HepG2 (cell line): Measurements from ENCODE around the gene OARD1. TPM values are rescaled to one million over a fixed set of nuclear protein-coding genes. Genes with fewer than 3 reads are reported as not detected.

Source experiments
- ADNP ChIP-seq: sonication (generic); formaldehyde crosslinking; IDR thresholded peaks from 2 replicates; pipeline ENCODE4 v1.4.0; 2020; ENCODE audit warnings: missing genetic modification reagents
- AKAP8 ChIP-seq: sonication (generic); formaldehyde crosslinking; IDR thresholded peaks from 2 replicates; pipeline ENCODE4 v1.5.1; 2020; ENCODE audit warnings: mild to moderate bottlenecking, missing genetic modification reagents
- ARHGAP35 ChIP-seq: sonication (generic); formaldehyde crosslinking; IDR thresholded peaks from 2 replicates; pipeline ENCODE4 v1.9.0; 2022; ENCODE audit warnings: mild to moderate bottlenecking, inconsistent platforms, moderate library complexity, missing genetic modification reagents, borderline replicate concordance
- FOXA3 ChIP-seq: IDR thresholded peaks from 2 replicates; pipeline ENCODE4 v1.6.1; 2016; ENCODE audit warnings: missing genetic modification reagents, missing compliant biosample characterization
- GFI1 ChIP-seq: sonication (generic); formaldehyde crosslinking; IDR thresholded peaks from 2 replicates; pipeline ENCODE4 v1.5.0; 2020; ENCODE audit warnings: missing genetic modification reagents, mild to moderate bottlenecking, borderline replicate concordance
- HDAC2 ChIP-seq: sonication (generic); formaldehyde crosslinking; IDR thresholded peaks from 2 replicates; pipeline ENCODE4 v1.4.0; 2020; ENCODE audit warnings: missing genetic modification reagents
- HNRNPLL ChIP-seq: fragments of 200-400 bp; formaldehyde crosslinking; IDR thresholded peaks from 2 replicates; pipeline ENCODE4 v1.6.1; 2017; ENCODE audit warnings: mild to moderate bottlenecking, low read depth, low read length; ENCODE audit not compliant: poor library complexity, severe bottlenecking
- KMT2A ChIP-seq: sonication (generic); formaldehyde crosslinking; IDR thresholded peaks from 2 replicates; pipeline ENCODE4 v1.4.0; 2020; ENCODE audit warnings: missing genetic modification reagents
- SMAD9 ChIP-seq: sonication (generic); formaldehyde crosslinking; IDR thresholded peaks from 2 replicates; pipeline ENCODE4 v1.5.1; 2020; ENCODE audit warnings: mild to moderate bottlenecking, missing genetic modification reagents
- SP140L ChIP-seq: sonication (generic); formaldehyde crosslinking; IDR thresholded peaks from 2 replicates; pipeline ENCODE4 v1.4.0; 2020; ENCODE audit warnings: missing genetic modification reagents, borderline replicate concordance
- ZFP1 ChIP-seq: IDR thresholded peaks from 2 replicates; pipeline ENCODE4 v1.6.1; 2016
- ZNF234 ChIP-seq: sonication (generic); formaldehyde crosslinking; conservative IDR thresholded peaks from 2 replicates; pipeline ENCODE4 v1.5.1; 2020; ENCODE audit warnings: mild to moderate bottlenecking, missing genetic modification reagents
- ZNF235 ChIP-seq: sonication (generic); formaldehyde crosslinking; IDR thresholded peaks from 2 replicates; pipeline ENCODE4 v1.8.1; 2023; ENCODE audit warnings: mild to moderate bottlenecking, missing genetic modification reagents, borderline replicate concordance
- ZNF598 ChIP-seq: sonication (generic); formaldehyde crosslinking; IDR thresholded peaks from 2 replicates; pipeline ENCODE4 v1.5.1; 2020; ENCODE audit warnings: mild to moderate bottlenecking, missing genetic modification reagents, borderline replicate concordance
- ZZZ3 ChIP-seq: sonication (generic); formaldehyde crosslinking; IDR thresholded peaks from 2 replicates; pipeline ENCODE4 v1.4.0; 2020; ENCODE audit warnings: missing genetic modification reagents, mild to moderate bottlenecking, borderline replicate concordance
- polyA plus RNA-seq, 8 experiments: library from polyadenylated mRNA; depleted of rRNA in 3 of 8; stranded (reverse) in 7 of 8; unstranded in 1 of 8; fragments of >200 nt; fragmentation: Illumina TruSeq in 4 of 8; extraction: Trizol in 4 of 8; gene quantifications; 2 replicates each; pipeline versions ENCODE4 v1.2.1 to v1.2.3, GENCODE V29; 2011 to 2016; ENCODE audit warnings: low read depth in 4 of 8, missing spikeins in 1 of 8, mixed read lengths in 1 of 8; ENCODE audit not compliant: insufficient read depth in 1 of 8
- total RNA-seq, 5 experiments: library from RNA; depleted of rRNA; stranded (reverse); fragments of >200 nt; fragmentation: Illumina TruSeq; extraction: Trizol; gene quantifications; 2 replicates each; pipeline ENCODE4 v1.2.3, GENCODE V29; 2016; ENCODE audit warnings: low read depth in 1 of 5
- TF ChIP-seq, protein P1 (sequence below): sonication (generic); formaldehyde crosslinking; IDR thresholded peaks from 2 replicates; pipeline ENCODE4 v1.5.0; 2020; ENCODE audit warnings: mild to moderate bottlenecking, missing genetic modification reagents, borderline replicate concordance
- TF ChIP-seq, protein P2 (sequence below): sonication (generic); formaldehyde crosslinking; IDR thresholded peaks from 2 replicates; pipeline ENCODE4 v1.5.1; 2020; ENCODE audit warnings: mild to moderate bottlenecking, moderate library complexity, missing genetic modification reagents
- TF ChIP-seq, protein P3 (sequence below): IDR thresholded peaks from 2 replicates; pipeline ENCODE4 v1.6.1; 2016; ENCODE audit warnings: missing compliant biosample characterization, missing genetic modification reagents, borderline replicate concordance
- TF ChIP-seq, protein P4 (sequence below), 2 experiments: sonication (generic) in 1 of 2; formaldehyde crosslinking in 1 of 2; IDR thresholded peaks; 2 replicates each; pipeline versions ENCODE4 v1.4.0 to v1.6.1; 2016 to 2020; ENCODE audit warnings: borderline replicate concordance in 1 of 2, low read depth in 1 of 2, mild to moderate bottlenecking in 1 of 2, missing genetic modification reagents in 1 of 2

OARD1 gene
- total and polyA plus RNA-seq, 2 of the 13 experiments (the other 11 are each of a cell fraction or from before 2014, with no cell fraction given), result 18.4 to 49.0 TPM

DNA sequence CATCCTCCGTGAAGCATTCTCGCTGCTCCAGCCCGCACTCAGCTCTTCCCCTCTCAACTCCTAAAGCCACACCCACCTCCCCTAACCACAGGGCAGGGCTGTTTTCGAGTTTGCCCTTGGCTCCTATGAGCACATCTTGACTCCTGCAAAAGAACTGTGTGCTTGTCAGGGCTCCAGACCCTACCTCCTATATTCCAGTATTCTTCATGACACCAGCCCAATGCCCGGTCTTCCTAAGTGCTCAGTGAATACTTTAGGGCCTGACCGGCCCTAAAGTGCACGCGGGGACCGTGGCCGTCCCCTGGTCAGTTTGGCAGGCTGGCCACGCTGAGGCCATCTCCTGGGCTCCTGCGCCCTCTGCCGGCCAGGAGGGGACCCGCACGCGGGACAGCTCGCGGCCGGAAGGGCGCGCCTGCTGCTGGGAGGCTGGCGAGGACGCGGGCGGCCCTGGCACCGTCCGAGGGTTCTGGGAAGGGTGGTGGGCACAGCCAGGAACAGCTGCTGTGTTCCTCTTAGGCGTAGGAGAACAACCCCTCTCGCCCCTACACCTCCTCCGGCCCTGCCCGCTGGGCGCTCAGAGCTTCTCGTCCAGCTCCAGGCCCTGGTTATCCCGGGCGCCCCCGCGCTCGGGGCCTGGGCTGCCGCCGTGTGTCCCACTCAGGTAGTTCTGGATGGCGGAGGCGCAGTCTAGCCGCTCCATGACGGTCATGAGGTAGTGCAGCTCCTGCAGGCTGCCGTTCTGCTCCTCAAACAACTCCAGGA is 44.2 kb downstream of the OARD1 start (continued):
- TF ChIP-seq, protein P1, sequence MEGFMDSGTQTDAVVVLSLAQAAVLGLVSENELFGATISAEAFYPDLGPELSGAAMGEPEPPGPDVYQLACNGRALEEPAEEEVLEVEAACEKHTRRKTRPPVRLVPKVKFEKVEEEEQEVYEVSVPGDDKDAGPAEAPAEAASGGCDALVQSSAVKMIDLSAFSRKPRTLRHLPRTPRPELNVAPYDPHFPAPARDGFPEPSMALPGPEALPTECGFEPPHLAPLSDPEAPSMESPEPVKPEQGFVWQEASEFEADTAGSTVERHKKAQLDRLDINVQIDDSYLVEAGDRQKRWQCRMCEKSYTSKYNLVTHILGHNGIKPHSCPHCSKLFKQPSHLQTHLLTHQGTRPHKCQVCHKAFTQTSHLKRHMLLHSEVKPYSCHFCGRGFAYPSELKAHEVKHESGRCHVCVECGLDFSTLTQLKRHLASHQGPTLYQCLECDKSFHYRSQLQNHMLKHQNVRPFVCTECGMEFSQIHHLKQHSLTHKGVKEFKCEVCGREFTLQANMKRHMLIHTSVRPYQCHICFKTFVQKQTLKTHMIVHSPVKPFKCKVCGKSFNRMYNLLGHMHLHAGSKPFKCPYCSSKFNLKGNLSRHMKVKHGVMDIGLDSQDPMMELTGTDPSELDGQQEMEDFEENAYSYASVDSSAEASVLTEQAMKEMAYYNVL (CRISPR knock-in tag), result no peak
- TF ChIP-seq ZNF235 (CRISPR knock-in tag) (peak; percentile 63; the same call in 1 of the 2 replicates), ADNP (CRISPR knock-in tag) (no peak), HDAC2 (CRISPR knock-in tag) (peak; percentile 41; the same call in 1 of the 2 replicates), SP140L (CRISPR knock-in tag) (no peak), ARHGAP35 (0 out of 2 replicates have a peak, but pooled peaks have one; percentile 44), KMT2A (0 out of 2 replicates have a peak, but pooled peaks have one; percentile 36), FOXA3 (peak; percentile 40; the same call in 1 of the 2 replicates), ZFP1 (CRISPR knock-in tag) (no peak), AKAP8 (CRISPR knock-in tag) (peak; percentile 85), HNRNPLL (peak; percentile 62), SMAD9 (CRISPR knock-in tag) (0 out of 2 replicates have a peak, but pooled peaks have one; percentile 25), GFI1 (CRISPR knock-in tag) (no peak; the same call in 1 of the 2 replicates), ZNF234 (peak; percentile 60; the same call in 1 of the 2 replicates), ZZZ3 (no peak), ZNF598 (CRISPR knock-in tag) (peak; percentile 90; the same call in 1 of the 2 replicates)
- TF ChIP-seq, protein P2, sequence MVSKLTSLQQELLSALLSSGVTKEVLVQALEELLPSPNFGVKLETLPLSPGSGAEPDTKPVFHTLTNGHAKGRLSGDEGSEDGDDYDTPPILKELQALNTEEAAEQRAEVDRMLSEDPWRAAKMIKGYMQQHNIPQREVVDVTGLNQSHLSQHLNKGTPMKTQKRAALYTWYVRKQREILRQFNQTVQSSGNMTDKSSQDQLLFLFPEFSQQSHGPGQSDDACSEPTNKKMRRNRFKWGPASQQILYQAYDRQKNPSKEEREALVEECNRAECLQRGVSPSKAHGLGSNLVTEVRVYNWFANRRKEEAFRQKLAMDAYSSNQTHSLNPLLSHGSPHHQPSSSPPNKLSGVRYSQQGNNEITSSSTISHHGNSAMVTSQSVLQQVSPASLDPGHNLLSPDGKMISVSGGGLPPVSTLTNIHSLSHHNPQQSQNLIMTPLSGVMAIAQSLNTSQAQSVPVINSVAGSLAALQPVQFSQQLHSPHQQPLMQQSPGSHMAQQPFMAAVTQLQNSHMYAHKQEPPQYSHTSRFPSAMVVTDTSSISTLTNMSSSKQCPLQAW (CRISPR knock-in tag), result peak; percentile 87; the same call in 1 of the 2 replicates
- TF ChIP-seq, protein P3, sequence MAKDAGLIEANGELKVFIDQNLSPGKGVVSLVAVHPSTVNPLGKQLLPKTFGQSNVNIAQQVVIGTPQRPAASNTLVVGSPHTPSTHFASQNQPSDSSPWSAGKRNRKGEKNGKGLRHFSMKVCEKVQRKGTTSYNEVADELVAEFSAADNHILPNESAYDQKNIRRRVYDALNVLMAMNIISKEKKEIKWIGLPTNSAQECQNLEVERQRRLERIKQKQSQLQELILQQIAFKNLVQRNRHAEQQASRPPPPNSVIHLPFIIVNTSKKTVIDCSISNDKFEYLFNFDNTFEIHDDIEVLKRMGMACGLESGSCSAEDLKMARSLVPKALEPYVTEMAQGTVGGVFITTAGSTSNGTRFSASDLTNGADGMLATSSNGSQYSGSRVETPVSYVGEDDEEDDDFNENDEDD (CRISPR knock-in tag), result peak; percentile 85; the same call in 1 of the 2 replicates
- TF ChIP-seq, protein P4, sequence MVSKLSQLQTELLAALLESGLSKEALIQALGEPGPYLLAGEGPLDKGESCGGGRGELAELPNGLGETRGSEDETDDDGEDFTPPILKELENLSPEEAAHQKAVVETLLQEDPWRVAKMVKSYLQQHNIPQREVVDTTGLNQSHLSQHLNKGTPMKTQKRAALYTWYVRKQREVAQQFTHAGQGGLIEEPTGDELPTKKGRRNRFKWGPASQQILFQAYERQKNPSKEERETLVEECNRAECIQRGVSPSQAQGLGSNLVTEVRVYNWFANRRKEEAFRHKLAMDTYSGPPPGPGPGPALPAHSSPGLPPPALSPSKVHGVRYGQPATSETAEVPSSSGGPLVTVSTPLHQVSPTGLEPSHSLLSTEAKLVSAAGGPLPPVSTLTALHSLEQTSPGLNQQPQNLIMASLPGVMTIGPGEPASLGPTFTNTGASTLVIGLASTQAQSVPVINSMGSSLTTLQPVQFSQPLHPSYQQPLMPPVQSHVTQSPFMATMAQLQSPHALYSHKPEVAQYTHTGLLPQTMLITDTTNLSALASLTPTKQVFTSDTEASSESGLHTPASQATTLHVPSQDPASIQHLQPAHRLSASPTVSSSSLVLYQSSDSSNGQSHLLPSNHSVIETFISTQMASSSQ (IDR thresholded peaks at IDR 0.05; ENCODE audit: low read depth), result no peak
- TF ChIP-seq, protein P4 (CRISPR knock-in tag; IDR thresholded peaks at IDR 0.05; ENCODE audit: borderline replicate concordance), result no peak
